ENCODE measurements around the gene NXNL2. TPM values are rescaled to one million over a fixed set of nuclear protein-coding genes. Genes with fewer than 3 reads are reported as not detected.

The NXNL2 gene
- total RNA-seq, 1 donor from 2014 or later = not detected

- peaks cover 5% of the 10 kb centered on the region for H3K4me1 Mint-ChIP-seq (ENCODE audit: low read depth)
- H3K9me3 Mint-ChIP-seq (ENCODE audit: low read depth) = no peaks in the 10 kb centered on the region
- no peaks in the 10 kb centered on the region for H3K36me3 Mint-ChIP-seq (ENCODE audit: insufficient read depth)
- peaks cover 56% of the 10 kb centered on the region for H3K27me3 Mint-ChIP-seq
- TF ChIP-seq CTCF (IDR thresholded peaks at IDR 0.05; ENCODE audit: unreplicated experiment) = no peak
- H3K4me3 Mint-ChIP-seq (ENCODE audit: low read depth) = no peak overlapping the region
- H3K27ac Mint-ChIP-seq = no peak overlapping the region
- DNase-seq (ENCODE audit: low spot score, unreplicated experiment) = no peak
These were observed 2.7 kb downstream of the NXNL2 start for GRCh38 chr9:88537761-88538091.

GRCh38 chr9:88538311-88539085, 3.5 kb downstream of the NXNL2 start:
- no peaks in the 10 kb centered on the region for H3K9me3 Mint-ChIP-seq (ENCODE audit: low read depth)
- DNase-seq (ENCODE audit: low spot score, unreplicated experiment) = no peak
- H3K4me3 Mint-ChIP-seq (ENCODE audit: low read depth) = no peak overlapping the region
- peaks cover 3% of the 10 kb centered on the region for H3K4me1 Mint-ChIP-seq (ENCODE audit: low read depth)
- no peak for TF ChIP-seq CTCF (IDR thresholded peaks at IDR 0.05; ENCODE audit: unreplicated experiment)
- H3K36me3 Mint-ChIP-seq (ENCODE audit: insufficient read depth) = no peaks in the 10 kb centered on the region
- H3K27me3 Mint-ChIP-seq = peaks cover 48% of the 10 kb centered on the region
- H3K27ac Mint-ChIP-seq = no peak overlapping the region

DNA sequence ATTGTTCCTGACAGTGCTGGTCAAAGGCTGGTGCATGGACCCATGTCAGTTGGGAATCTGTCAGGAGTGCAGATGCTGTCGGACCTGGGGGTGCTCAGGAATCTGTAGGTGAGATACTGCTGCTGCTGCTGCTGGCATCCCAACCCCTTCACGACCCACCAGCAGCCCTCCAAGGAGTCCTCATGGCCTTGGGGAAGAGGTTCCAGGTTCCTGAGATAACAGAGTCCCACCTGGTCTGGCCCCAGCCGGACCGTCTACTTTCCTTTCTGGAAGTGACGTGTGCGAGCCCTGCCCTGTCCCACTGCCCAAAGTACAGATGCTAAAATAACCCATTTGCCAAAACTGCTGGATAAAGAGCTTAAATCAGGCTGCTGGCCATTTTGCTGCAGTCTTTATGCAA, 4.3 kb downstream of the NXNL2 start:
- H3K9me3 Mint-ChIP-seq (ENCODE audit: low read depth) = no peaks in the 10 kb centered on the region
- DNase-seq (ENCODE audit: low spot score, unreplicated experiment) = no peak
- H3K27ac Mint-ChIP-seq = no peak overlapping the region
- no peaks in the 10 kb centered on the region for H3K36me3 Mint-ChIP-seq (ENCODE audit: insufficient read depth)
- H3K27me3 Mint-ChIP-seq = peaks cover 41% of the 10 kb centered on the region
- no peak for TF ChIP-seq CTCF (IDR thresholded peaks at IDR 0.05; ENCODE audit: unreplicated experiment)
- no peaks in the 10 kb centered on the region for H3K4me1 Mint-ChIP-seq (ENCODE audit: low read depth)
- no peak overlapping the region for H3K4me3 Mint-ChIP-seq (ENCODE audit: low read depth)

GRCh38 chr9:88540251-88540763, 5.3 kb downstream of the NXNL2 start:
- Mint-ChIP-seq H3K27me3 (peaks cover 40% of the 10 kb centered on the region), H3K36me3 (ENCODE audit: insufficient read depth) (no peaks in the 10 kb centered on the region), H3K4me1 (ENCODE audit: low read depth) (peaks cover 5% of the 10 kb centered on the region), H3K9me3 (ENCODE audit: low read depth) (no peaks in the 10 kb centered on the region), H3K4me3 (ENCODE audit: low read depth) (no peak overlapping the region), H3K27ac (no peak overlapping the region)
- no peak for TF ChIP-seq CTCF (IDR thresholded peaks at IDR 0.05; ENCODE audit: unreplicated experiment)
- DNase-seq (ENCODE audit: low spot score, unreplicated experiment) = no peak

GRCh38 chr9:88544245-88544644, 9.3 kb downstream of the NXNL2 start:
- Mint-ChIP-seq H3K4me1 (ENCODE audit: low read depth) (peaks cover 10% of the 10 kb centered on the region), H3K27ac (no peak overlapping the region), H3K4me3 (ENCODE audit: low read depth) (no peak overlapping the region), H3K9me3 (ENCODE audit: low read depth) (peaks cover 3% of the 10 kb centered on the region), H3K36me3 (ENCODE audit: insufficient read depth) (no peaks in the 10 kb centered on the region), H3K27me3 (peaks cover 10% of the 10 kb centered on the region)
- no peak for TF ChIP-seq CTCF (IDR thresholded peaks at IDR 0.05; ENCODE audit: unreplicated experiment)
- DNase-seq (ENCODE audit: low spot score, unreplicated experiment) = no peak

Data from progenitor cell of endocrine pancreas (in vitro differentiated cells).